IMR-90 (cell line): ENCODE results near the gene ANP32A. TPM values are rescaled to one million over a fixed set of nuclear protein-coding genes. Genes with fewer than 3 reads are reported as not detected.

Experiments used
- ATAC-seq: fragments of 200-7000 bp; cut with Tn5 transposase; 2 replicates; pipeline ENCODE4 v1.9.1; 2020; ENCODE audit warnings: low read depth, mild to moderate bottlenecking, moderate library complexity
- BruUV-seq: library from RNA; stranded (reverse); fragments of 400-500 nt; replicated peaks from 2 replicates; lab custom pipeline; 2021; lab: Mats Ljungman, UMichigan
- CTCF ChIA-PET: fragments of 300-600 bp; formaldehyde crosslinking; extraction: SDS; loops from one replicate; lab custom pipeline; 2021; ENCODE audit warnings: antibody characterized with exemption; lab: Yijun Ruan, JAX
- POLR2A ChIA-PET: fragments of 300-600 bp; sonication (Branson Sonifier 250); formaldehyde crosslinking; loops from one replicate; lab custom pipeline; 2022; ENCODE audit warnings: antibody characterized with exemption; ENCODE audit not compliant: unreplicated experiment; lab: Charles Lee
- DNase-seq: peaks from one replicate; pipeline ENCODE4 v3.0.0; 2013
- H2AFZ ChIP-seq: replicated peaks from 2 replicates; pipeline ENCODE3; 2013; ENCODE audit warnings: low read length, mild to moderate bottlenecking; ENCODE audit not compliant: poor library complexity
- H2AK5ac ChIP-seq: 2 replicates; pipeline ENCODE4 v1.6.1; 2013; ENCODE audit warnings: low read depth, low read length, inconsistent platforms
- H2AK9ac ChIP-seq: replicated peaks from 2 replicates; pipeline ENCODE3; 2013; ENCODE audit warnings: mild to moderate bottlenecking, low read depth, low read length, moderate library complexity; ENCODE audit not compliant: poor library complexity
- H2BK120ac ChIP-seq: 2 replicates; pipeline ENCODE4 v1.6.1; 2013; ENCODE audit warnings: low read depth, low read length, inconsistent platforms
- H2BK15ac ChIP-seq: 3 replicates; pipeline ENCODE4 v1.6.1; 2013; ENCODE audit warnings: low read depth, low read length, inconsistent platforms
- H2BK20ac ChIP-seq: 2 replicates; pipeline ENCODE4 v1.6.1; 2013; ENCODE audit warnings: low read depth, mild to moderate bottlenecking, inconsistent platforms, low read length, moderate library complexity
- H2BK5ac ChIP-seq: 2 replicates; pipeline ENCODE4 v1.6.1; 2013; ENCODE audit warnings: mild to moderate bottlenecking, low read depth, low read length, inconsistent platforms; ENCODE audit not compliant: poor library complexity, severe bottlenecking
- H3K14ac ChIP-seq: replicated peaks from 2 replicates; pipeline ENCODE4 v1.6.1; 2013; ENCODE audit warnings: low read depth, low read length, inconsistent platforms
- H3K18ac ChIP-seq: 2 replicates; pipeline ENCODE4 v1.6.1; 2013; ENCODE audit warnings: low read depth, low read length, control low read depth
- H3K23ac ChIP-seq: 2 replicates; pipeline ENCODE4 v1.6.1; 2013; ENCODE audit warnings: low read depth, low read length, inconsistent platforms
- H3K27ac ChIP-seq: 2 replicates; pipeline ENCODE4 v1.5.1; 2013; ENCODE audit warnings: mild to moderate bottlenecking, control low read depth, low read length; ENCODE audit not compliant: insufficient read depth
- H3K27me3 ChIP-seq: 2 replicates; pipeline ENCODE4 v1.6.1; 2013; ENCODE audit warnings: low read length; ENCODE audit not compliant: control insufficient read depth, insufficient read depth
- H3K36me3 ChIP-seq: 2 replicates; pipeline ENCODE4 v1.6.1; 2013; ENCODE audit warnings: low read length, mixed read lengths; ENCODE audit not compliant: control insufficient read depth, insufficient read depth
- H3K4ac ChIP-seq: 2 replicates; pipeline ENCODE4 v1.6.1; 2013; ENCODE audit warnings: low read depth, low read length, inconsistent platforms
- H3K4me1 ChIP-seq: 2 replicates; pipeline ENCODE4 v1.6.1; 2013; ENCODE audit warnings: low read length, mixed read lengths; ENCODE audit not compliant: control insufficient read depth, insufficient read depth
- H3K4me2 ChIP-seq: 2 replicates; pipeline ENCODE4 v1.6.1; 2013; ENCODE audit warnings: low read depth, mild to moderate bottlenecking, control low read depth, low read length, moderate library complexity
- H3K4me3 ChIP-seq: 2 replicates; pipeline ENCODE4 v1.5.1; 2013; ENCODE audit warnings: low read depth, mild to moderate bottlenecking, control low read depth, low read length, moderate library complexity; ENCODE audit not compliant: insufficient read depth
- H3K56ac ChIP-seq: 2 replicates; pipeline ENCODE4 v1.6.1; 2013; ENCODE audit warnings: low read length, inconsistent platforms; ENCODE audit not compliant: insufficient read depth; ENCODE audit errors: extremely low read depth
- H3K79me1 ChIP-seq, 2 experiments: 2 replicates each; pipeline ENCODE4 v1.6.1; 2013; ENCODE audit warnings: low read length in 2 of 2, inconsistent platforms in 1 of 2, low read depth in 1 of 2
- H3K9ac ChIP-seq: 2 replicates; pipeline ENCODE4 v1.6.1; 2013; ENCODE audit warnings: low read depth, low read length, control low read depth
- H3K9me1 ChIP-seq: 2 replicates; pipeline ENCODE4 v1.6.1; 2013; ENCODE audit warnings: low read length, inconsistent platforms; ENCODE audit not compliant: insufficient read depth
- H3K9me3 ChIP-seq: 2 replicates; pipeline ENCODE4 v1.6.1; 2013; ENCODE audit warnings: low read length; ENCODE audit not compliant: control insufficient read depth, insufficient read depth
- H4K20me1 ChIP-seq: 2 replicates; pipeline ENCODE4 v1.6.1; 2013; ENCODE audit warnings: low read length, inconsistent platforms; ENCODE audit not compliant: insufficient read depth
- H4K5ac ChIP-seq: 2 replicates; pipeline ENCODE4 v1.6.1; 2013; ENCODE audit warnings: mild to moderate bottlenecking, low read depth, low read length, control low read depth
- H4K8ac ChIP-seq, 2 experiments: 2 replicates each; pipeline ENCODE4 v1.6.1; 2013; ENCODE audit warnings: low read depth in 2 of 2, low read length in 2 of 2, control low read depth in 1 of 2, inconsistent platforms in 1 of 2
- H4K91ac ChIP-seq: 2 replicates; pipeline ENCODE4 v1.6.1; 2013; ENCODE audit warnings: low read depth, low read length, inconsistent platforms; ENCODE audit not compliant: insufficient read depth
- BHLHE40 ChIP-seq: fragments of 150-350 bp; IDR thresholded peaks from 2 replicates; pipeline ENCODE4 v1.6.1; 2016; ENCODE audit warnings: mild to moderate bottlenecking, low read depth, low read length
- MXI1 ChIP-seq: IDR thresholded peaks from 2 replicates; pipeline ENCODE4 v1.6.1; 2012; ENCODE audit warnings: low read depth, mild to moderate bottlenecking, low read length, moderate library complexity, borderline replicate concordance
- SMC3 ChIP-seq: fragments of 150-350 bp; IDR thresholded peaks from 2 replicates; pipeline ENCODE4 v1.6.1; 2016; ENCODE audit warnings: low read depth, mild to moderate bottlenecking, antibody characterized with exemption, low read length, moderate library complexity
- WGBS, 2 experiments: methylation state at CpG; one replicate each; pipeline versions ENCODE4 v1.1.5 to v1.1.7; 2013; ENCODE audit warnings: missing lambda C conversion rate in 2 of 2; ENCODE audit not compliant: insufficient read length in 1 of 2; ENCODE audit errors: extremely low coverage in 2 of 2; 5-methylcytosine and 5-hydroxymethylcytosine counted together
- dilution Hi-C: fragments of 300-500 bp; cut with HindIII; formaldehyde crosslinking; loops from one replicate; pipeline ENCODE4 v1.14.3; 2018; ENCODE audit warnings: low sequenced_read_pairs; ENCODE audit not compliant: unreplicated experiment
- in situ Hi-C: fragments of 300-500 bp; cut with MboI; formaldehyde crosslinking; loops from 3 replicates; pipeline ENCODE4 v1.14.3; 2019; ENCODE audit warnings: low sequenced_read_pairs, inconsistent platforms, mixed read lengths
- intact Hi-C: fragments of 100-400 bp; cut with micrococcal nuclease; formaldehyde crosslinking; loops from 2 replicates; pipeline ENCODE4 v1.10.0; 2022
- polyA plus RNA-seq, 3 experiments: library from polyadenylated mRNA; depleted of rRNA; stranded (reverse); fragments of >200 nt; gene quantifications; 2 replicates each; pipeline ENCODE4 v1.2.3, GENCODE V29; 2012; ENCODE audit warnings: low replicate concordance in 1 of 3
- total RNA-seq: library from RNA; depleted of rRNA; stranded (reverse); fragments of >200 nt; gene quantifications from 2 replicates; pipeline ENCODE4 v1.2.3, GENCODE V29; 2012

ANP32A gene
- total and polyA plus RNA-seq, 2 of the 4 experiments (the other 2 are of a cell fraction) = 62.4 to 72.8 TPM

DNA sequence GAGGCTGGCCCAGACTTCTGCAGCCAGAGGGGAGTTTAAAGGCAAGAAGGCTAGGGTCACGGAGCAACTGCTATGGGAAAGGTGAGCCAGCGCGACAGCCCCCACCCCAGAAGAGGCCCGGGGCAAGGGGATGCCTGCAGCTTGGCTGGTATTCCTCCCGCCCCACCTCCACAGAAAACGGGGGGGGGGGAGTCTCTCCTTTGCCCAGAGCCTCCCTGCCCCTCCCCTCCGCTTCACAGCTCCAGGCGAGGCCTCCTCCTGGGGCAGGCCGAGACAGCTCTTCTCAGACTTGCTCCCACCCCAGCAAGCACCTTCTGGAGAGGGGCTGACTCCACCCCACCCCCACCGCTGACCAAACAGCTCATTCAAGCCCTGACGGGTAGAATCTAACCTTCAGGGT, 13.4 kb downstream of the ANP32A start:
- no TSS peak for BruUV-seq

More for the DNA sequence above, 13.4 kb downstream of the ANP32A start:
- Histone ChIP-seq H2AFZ (no peak overlapping the region), H3K9ac (no peak overlapping the region), H3K14ac (no peak overlapping the region), H3K4me3 (no peak overlapping the region), H3K79me1 (peaks cover 66 to 89% of the 10 kb centered on the region in 2 experiments), H3K23ac (no peak overlapping the region), H4K20me1 (peaks cover 90% of the 10 kb centered on the region), H3K9me1 (peaks cover 48% of the 10 kb centered on the region), H3K56ac (no peak overlapping the region), H4K5ac (no peak overlapping the region), H2AK9ac (no peak overlapping the region), H2AK5ac (no peak overlapping the region), H3K4me1 (peaks cover 3% of the 10 kb centered on the region; the same call in 1 of the 2 replicates), H3K9me3 (no peaks in the 10 kb centered on the region), H2BK120ac (no peak overlapping the region), H4K8ac (no peak overlapping the region), H3K4me2 (no peak overlapping the region), H2BK20ac (no peak overlapping the region), H3K18ac (no peak overlapping the region), H3K27me3 (no peaks in the 10 kb centered on the region), H4K91ac (no peak overlapping the region), H2BK5ac (no peak overlapping the region), H2BK15ac (no peak overlapping the region), H3K4ac (no peak overlapping the region), H3K27ac (no peak overlapping the region), H3K36me3 (peaks cover 5% of the 10 kb centered on the region; the same call in 1 of the 2 replicates)
- ATAC-seq (no peak), DNase-seq (no peak)
- WGBS, 2 experiments = no CpG with 5 or more reads among the region's 11 CpGs
- no peak for TF ChIP-seq BHLHE40
- TF ChIP-seq MXI1 = no peak
- no peak for TF ChIP-seq SMC3
- dilution Hi-C loops (no loop called here), in situ Hi-C loops (no loop called here), intact Hi-C loops (no loop called here)
- ChIA-PET CTCF (no interaction called here), POLR2A (no interaction called here)
